ENCODE measurements around the gene RNF151.
"Not testable (repeated sequence)": the region's sequence is repeated elsewhere in the genome, so short reads cannot be mapped to it uniquely, and the experiment has no call there.

RNF151 gene

GRCh38 chr16:1959269-1960039 is 7.2 kb upstream of the RNF151 start, which contains the start of gene NDUFB10:
Gene NDUFB10, plus strand, starts transcription at chr16:1959538. Its CDS starts 87 bp downstream, at chr16:1959625.
- DNase-seq (ENCODE audit: low spot score): peak; percentile 91

DNA sequence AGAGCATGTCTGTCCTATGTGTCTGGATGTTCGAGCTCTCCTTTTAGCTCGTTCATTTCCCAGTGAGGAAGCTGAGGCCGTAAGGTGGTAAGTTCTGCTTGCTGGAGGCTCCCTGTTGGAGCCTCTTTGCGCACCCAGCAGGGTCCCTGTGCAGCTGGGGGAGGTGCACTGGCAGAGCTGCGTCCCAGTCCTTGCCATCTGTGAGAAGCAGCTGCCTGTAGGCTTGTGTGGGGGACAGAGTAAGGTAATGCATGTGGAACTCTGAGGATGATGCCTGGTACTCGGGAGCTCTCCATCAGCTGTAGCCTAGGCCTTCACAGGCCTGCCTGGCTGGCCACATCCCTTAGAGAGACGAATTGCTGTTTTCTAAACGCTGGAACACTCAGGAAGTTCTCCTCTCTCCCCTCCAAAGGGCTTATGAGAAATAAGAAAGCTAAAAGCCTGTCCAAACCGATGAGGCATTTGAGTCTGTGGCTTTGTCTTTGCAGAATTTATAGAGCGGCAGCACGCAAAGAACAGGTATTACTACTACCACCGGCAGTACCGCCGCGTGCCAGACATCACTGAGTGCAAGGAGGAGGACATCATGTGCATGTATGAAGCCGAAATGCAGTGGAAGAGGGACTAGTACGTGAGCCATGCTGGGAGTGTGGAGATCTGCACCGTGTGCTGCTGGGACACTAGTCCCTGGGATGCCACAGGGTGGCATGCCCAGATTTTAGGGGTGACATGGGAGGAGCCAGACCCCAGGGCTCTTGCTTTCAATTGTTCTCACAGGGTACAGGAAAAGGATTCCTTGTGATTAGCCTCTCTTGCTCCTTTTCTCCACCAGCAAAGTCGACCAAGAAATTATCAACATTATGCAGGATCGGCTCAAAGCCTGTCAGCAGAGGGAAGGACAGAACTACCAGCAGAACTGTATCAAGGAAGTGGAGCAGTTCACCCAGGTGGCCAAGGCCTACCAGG is 5.7 kb upstream of the RNF151 start:
- no peak for DNase-seq (ENCODE audit: low spot score)

DNA sequence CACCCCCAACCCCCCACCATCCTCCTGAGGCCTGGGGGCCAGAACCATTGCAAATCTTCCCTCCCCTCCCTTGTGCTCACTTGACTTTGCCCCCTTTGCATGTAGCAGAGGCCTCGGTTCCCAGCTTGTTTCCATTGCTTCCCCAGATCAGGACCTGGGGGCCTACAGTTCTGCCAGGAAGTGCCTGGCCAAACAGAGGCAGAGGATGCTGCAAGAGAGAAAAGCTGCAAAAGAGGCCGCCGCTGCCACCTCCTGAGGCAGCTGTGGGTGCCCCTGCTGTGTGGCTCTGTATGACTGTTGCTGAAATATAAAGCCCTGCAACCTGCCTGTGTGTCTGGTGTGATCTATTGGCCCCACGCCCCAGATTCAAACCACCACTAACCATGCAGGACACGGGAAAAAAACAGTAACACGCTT is 5.0 kb upstream of the RNF151 start:
- no peak for DNase-seq (ENCODE audit: low spot score)

DNA sequence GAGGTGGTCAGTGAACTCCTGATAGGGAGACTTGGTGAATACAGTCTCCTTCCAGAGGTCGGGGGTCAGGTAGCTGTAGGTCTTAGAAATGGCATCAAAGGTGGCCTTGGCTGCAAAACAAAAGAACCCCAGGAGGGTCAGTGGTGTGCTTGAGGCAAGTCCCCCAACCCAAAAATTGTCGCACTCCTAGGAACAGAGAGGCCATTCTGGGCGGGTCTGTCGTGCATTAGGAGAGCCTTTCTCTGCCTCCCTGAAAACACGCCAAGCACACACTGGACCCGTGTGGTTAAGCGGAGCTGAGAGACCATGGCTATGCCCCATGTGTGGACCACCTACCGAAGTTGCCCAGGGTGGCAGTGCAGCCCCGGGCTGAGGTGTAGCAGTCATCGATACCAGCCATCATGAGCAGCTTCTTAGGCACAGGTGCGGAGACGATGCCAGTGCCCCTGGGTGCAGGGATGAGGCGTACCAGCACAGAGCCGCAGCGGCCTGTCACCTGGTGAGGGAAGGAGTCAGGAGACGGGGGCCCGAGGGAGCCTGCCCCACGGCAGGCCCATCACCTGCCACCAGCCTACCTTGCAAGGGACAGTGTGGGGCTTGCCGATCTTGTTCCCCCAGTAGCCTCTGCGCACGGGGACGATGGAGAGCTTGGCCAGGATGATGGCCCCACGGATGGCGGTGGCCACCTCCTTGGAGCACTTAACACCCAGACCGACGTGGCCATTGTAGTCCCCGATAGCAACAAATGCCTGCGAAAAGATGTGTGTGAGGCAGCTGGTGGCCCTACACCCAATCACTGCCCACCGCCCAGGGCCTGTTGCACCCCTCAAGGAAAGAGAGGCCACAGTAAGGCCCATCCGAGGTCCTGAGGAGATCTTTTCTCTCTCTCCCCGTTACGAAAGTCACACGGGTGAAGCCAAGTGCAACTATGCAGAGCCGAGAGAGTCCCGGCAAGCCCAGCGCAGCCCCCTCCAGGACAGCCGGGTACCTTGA is 4.2 kb upstream of the RNF151 start:
- DNase-seq (ENCODE audit: low spot score): not testable (repeated sequence)

GRCh38 chr16:1963806-1964505 is 2.7 kb upstream of the RNF151 start:
- DNase-seq (ENCODE audit: low spot score): peak; percentile 71

- peak; percentile 97 for DNase-seq (ENCODE audit: low spot score)
Observed at GRCh38 chr16:1964506-1965395, 1.9 kb upstream of the RNF151 start, which contains the start of gene RPS2. Gene RPS2, minus strand, starts transcription at chr16:1964826. Its CDS starts 201 bp downstream, at chr16:1964625.

- DNase-seq (ENCODE audit: low spot score): no peak
Observed at GRCh38 chr16:1965396-1966001, 1.2 kb upstream of the RNF151 start.

GRCh38 chr16:1968146-1968953 is 1.7 kb downstream of the RNF151 start:
- no peak for DNase-seq (ENCODE audit: low spot score)

- peak; percentile 95 for DNase-seq (ENCODE audit: low spot score)
Observed at GRCh38 chr16:1971796-1972489, 5.3 kb downstream of the RNF151 start, which contains the start of gene TBL3. Gene TBL3, plus strand, starts transcription at chr16:1972053. Its CDS starts 112 bp downstream, at chr16:1972165.

DNA sequence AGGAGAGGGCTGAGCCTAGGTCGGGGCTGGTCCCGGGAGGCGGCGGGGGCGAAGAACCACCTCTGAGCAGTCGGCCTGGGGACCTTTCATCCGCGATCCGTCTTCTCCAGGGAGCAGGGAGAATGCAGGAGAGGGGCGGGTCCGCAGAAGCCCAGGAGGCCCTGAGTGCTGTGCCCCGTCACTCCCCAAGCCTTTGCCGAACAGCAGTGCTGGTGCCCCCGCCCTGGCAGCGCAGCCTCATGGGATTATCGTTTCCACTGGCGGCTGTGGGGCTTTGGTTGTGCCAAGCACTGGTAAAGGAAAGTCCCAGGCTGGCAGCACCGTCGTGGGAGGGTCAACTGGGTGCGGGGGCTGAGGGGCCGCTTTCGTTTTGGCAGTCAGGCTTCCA is 5.8 kb downstream of the RNF151 start:
- peak; percentile 44 for DNase-seq (ENCODE audit: low spot score)

DNA sequence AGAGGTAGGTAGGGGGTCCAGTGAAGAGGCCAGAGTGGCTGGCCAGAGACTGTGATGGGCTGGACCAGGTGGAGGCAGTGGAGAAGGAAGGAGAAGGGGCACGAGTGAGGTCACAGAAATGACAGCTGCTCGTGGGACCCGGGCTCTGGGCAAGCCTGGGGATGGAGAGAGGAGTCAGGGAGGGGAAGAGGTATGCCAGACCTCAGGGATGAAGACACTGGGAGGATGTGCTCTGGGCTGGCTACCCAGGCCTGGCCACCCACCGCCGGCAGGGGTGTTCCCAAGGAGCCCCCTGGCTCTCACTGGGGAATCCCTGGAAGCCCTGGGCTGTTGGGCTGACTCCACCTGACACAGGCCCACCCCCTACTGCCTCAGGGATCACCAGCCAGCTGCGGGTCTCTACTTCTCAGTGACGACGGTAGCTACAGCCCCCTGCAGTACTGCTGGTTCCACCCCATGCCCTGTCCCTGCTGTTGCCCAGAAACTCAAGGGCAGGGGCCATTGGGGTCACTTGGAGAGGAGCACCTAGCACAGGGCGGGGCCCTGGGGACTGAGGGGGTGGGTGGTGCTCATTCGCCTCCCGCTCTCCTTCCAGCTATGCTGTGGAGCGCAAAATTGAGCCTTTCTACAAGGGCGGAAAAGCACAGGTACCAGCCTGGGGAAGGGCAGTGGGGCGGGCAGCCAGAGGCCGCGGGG is 7.0 kb downstream of the RNF151 start:
- DNase-seq (ENCODE audit: low spot score): no peak

- no peak for DNase-seq (ENCODE audit: low spot score)
Observed at GRCh38 chr16:1974157-1975070, 7.8 kb downstream of the RNF151 start.

- DNase-seq (ENCODE audit: low spot score): no peak
Observed at GRCh38 chr16:1975432-1976215, 9.0 kb downstream of the RNF151 start.

DNA sequence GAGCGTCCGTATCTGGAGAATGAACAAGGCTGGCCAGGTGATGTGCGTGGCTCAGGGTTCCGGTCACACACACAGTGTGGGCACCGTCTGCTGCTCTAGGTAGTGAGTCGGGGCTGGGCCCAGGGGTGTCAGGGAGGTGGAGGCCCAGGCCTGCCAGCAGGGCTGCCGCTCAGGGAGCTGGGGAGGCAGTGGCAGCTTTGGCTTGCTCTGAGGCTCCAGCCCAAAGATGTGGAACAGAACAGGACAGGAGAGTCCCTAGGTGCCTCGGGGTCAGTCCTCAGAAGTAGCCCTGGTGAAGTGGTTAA is 9.5 kb downstream of the RNF151 start:
- no peak for DNase-seq (ENCODE audit: low spot score)

All from hematopoietic multipotent progenitor cell treated with erythropoietin and hydrocortisone succinate and interleukin-3 and kit ligand, for 17 days (in vitro differentiated cells).